K562 (cell line): ENCODE measurements around the gene ASIC1. TPM values are rescaled to one million over a fixed set of nuclear protein-coding genes. Genes with fewer than 3 reads are reported as not detected.
A peak's percentile ranks its signal among the peaks of the same experiment; 100 is the strongest.

ENCODE experiments used
- ATAC-seq: fragments of 200-7000 bp; cut with Tn5 transposase; 3 replicates; pipeline ENCODE4 v1.9.1; 2020; ENCODE audit warnings: moderate library complexity
- BruUV-seq: library from RNA; stranded (reverse); fragments of 400-500 nt; replicated peaks from 2 replicates; lab custom pipeline; 2021; lab: Mats Ljungman, UMichigan
- CTCF ChIA-PET: fragments of 300-600 bp; formaldehyde crosslinking; extraction: SDS; loops from one replicate; lab custom pipeline; 2021; ENCODE audit warnings: low intra/inter-chr PET ratio; lab: Yijun Ruan, JAX
- POLR2A ChIA-PET: fragments of 300-600, 350-650 bp; sonication (Branson Sonifier 250); formaldehyde crosslinking; extraction: SDS; loops from one replicate; lab custom pipeline; 2021; ENCODE audit warnings: antibody characterized with exemption, inconsistent platforms; lab: Yijun Ruan, JAX
- DNase-seq, 4 experiments: peaks; one replicate each; pipeline versions ENCODE4 v3.0.0 to v3.0.0-alpha.2; 2011 to 2018; ENCODE audit warnings: low spot score in 3 of 4, mixed read lengths in 3 of 4; ENCODE audit errors: extremely low read depth in 1 of 4
- FAIRE-seq: peaks from 2 replicates; lab custom pipeline; 2011; peaks lifted over from hg19 to GRCh38; lab: Jason Lieb, UNC
- H2AFZ ChIP-seq: 2 replicates; pipeline ENCODE4 v1.6.0; 2011; ENCODE audit warnings: low read depth, low read length, control low read depth, inconsistent platforms
- H3K27ac ChIP-seq: fragments of 200-600 bp; 3 replicates; pipeline ENCODE4 v1.8.0; 2011; ENCODE audit warnings: low read depth, mild to moderate bottlenecking, control low read depth, inconsistent platforms, low read length, moderate library complexity, mixed read lengths; ENCODE audit errors: extremely low read depth
- H3K27me3 ChIP-seq, 2 experiments: fragments of 300-600 bp in 1 of 2; 2 replicates in 1 of 2; 3 replicates in 1 of 2; pipeline versions ENCODE4 v1.6.0 to v1.8.0; 2011; ENCODE audit warnings: inconsistent platforms in 2 of 2, low read length in 2 of 2, mild to moderate bottlenecking in 1 of 2, mixed read lengths in 1 of 2, moderate library complexity in 1 of 2; ENCODE audit not compliant: control insufficient read depth in 2 of 2, insufficient read depth in 2 of 2
- H3K36me3 ChIP-seq: fragments of 300-600 bp; 3 replicates; pipeline ENCODE4 v1.8.0; 2011; ENCODE audit warnings: mild to moderate bottlenecking, low read length, inconsistent platforms; ENCODE audit not compliant: control insufficient read depth, insufficient read depth
- H3K4me1 ChIP-seq, 2 experiments: fragments of 200-600 bp in 1 of 2; replicated peaks in 1 of 2; 2 replicates in 1 of 2; 3 replicates in 1 of 2; pipeline versions ENCODE4 v1.5.1 to v1.8.0; 2011; ENCODE audit warnings: inconsistent platforms in 2 of 2, low read length in 2 of 2, mild to moderate bottlenecking in 1 of 2, mixed read lengths in 1 of 2, moderate library complexity in 1 of 2; ENCODE audit not compliant: control insufficient read depth in 2 of 2, insufficient read depth in 2 of 2
- H3K4me2 ChIP-seq: 2 replicates; pipeline ENCODE4 v1.6.1; 2011; ENCODE audit warnings: low read length, control low read depth, inconsistent platforms, mixed read lengths; ENCODE audit not compliant: insufficient read depth
- H3K4me3 ChIP-seq: fragments of 200-600 bp; sonication (generic), shearing (Covaris generic); 2 replicates; pipeline ENCODE4 v1.5.1; 2016; ENCODE audit warnings: control low read depth, inconsistent platforms
- H3K79me2 ChIP-seq: fragments of 200-600 bp; 3 replicates; pipeline ENCODE4 v1.8.0; 2011; ENCODE audit warnings: low read length, inconsistent platforms; ENCODE audit not compliant: control insufficient read depth, insufficient read depth
- H3K9ac ChIP-seq, 2 experiments: 2 replicates each; pipeline versions ENCODE4 v1.6.0 to v1.6.1; 2011; ENCODE audit warnings: low read depth in 2 of 2, low read length in 2 of 2, control low read depth in 1 of 2, inconsistent platforms in 1 of 2, mild to moderate bottlenecking in 1 of 2, mixed read lengths in 1 of 2; ENCODE audit not compliant: insufficient read depth in 1 of 2
- H3K9me1 ChIP-seq: one replicate; pipeline ENCODE4 v1.6.0; 2011; ENCODE audit warnings: inconsistent platforms, mild to moderate bottlenecking, low read length, moderate library complexity; ENCODE audit not compliant: control insufficient read depth, insufficient read depth
- H3K9me3 ChIP-seq: replicated peaks from 2 replicates; pipeline ENCODE4 v1.5.1; 2011; ENCODE audit warnings: low read depth, low read length, inconsistent platforms; ENCODE audit not compliant: control insufficient read depth, insufficient read depth
- H4K20me1 ChIP-seq: replicated peaks from 2 replicates; pipeline ENCODE4 v1.6.1; 2011; ENCODE audit warnings: low read length, inconsistent platforms, mixed read lengths; ENCODE audit not compliant: control insufficient read depth, insufficient read depth
- BDP1 ChIP-seq: IDR thresholded peaks from 3 replicates; pipeline ENCODE4 v1.6.1; 2011; ENCODE audit not compliant: insufficient read length, insufficient read depth
- CEBPB ChIP-seq: fragments of 450-650 bp; IDR thresholded peaks from 2 replicates; pipeline ENCODE4 v1.6.1; 2016; ENCODE audit warnings: missing genetic modification characterization, missing compliant biosample characterization
- FIP1L1 ChIP-seq: fragments of 200-400 bp; formaldehyde crosslinking; IDR thresholded peaks from 2 replicates; pipeline ENCODE4 v1.6.1; 2018; ENCODE audit warnings: mild to moderate bottlenecking, low read depth, low read length; ENCODE audit not compliant: poor library complexity, severe bottlenecking
- FOSL1 ChIP-seq: fragments of 200-800 bp; sonication (Bioruptor generic); conservative IDR thresholded peaks from 2 replicates; pipeline ENCODE4 v1.6.1; 2016; ENCODE audit warnings: missing genetic modification characterization, missing compliant biosample characterization
- FOXJ3 ChIP-seq: sonication (generic); formaldehyde crosslinking; IDR thresholded peaks from 2 replicates; pipeline ENCODE4 v1.4.0; 2020; ENCODE audit warnings: mild to moderate bottlenecking, missing genetic modification reagents
- IRF1 ChIP-seq: sonication (generic); formaldehyde crosslinking; IDR thresholded peaks from 2 replicates; pipeline ENCODE4 v1.8.0; 2022; ENCODE audit warnings: missing genetic modification reagents, mild to moderate bottlenecking, borderline replicate concordance
- NFRKB ChIP-seq: fragments of 450-650 bp; IDR thresholded peaks from 2 replicates; pipeline ENCODE4 v1.6.1; 2016; ENCODE audit warnings: low read depth
- PRDM10 ChIP-seq: fragments of 450-650 bp; IDR thresholded peaks from 2 replicates; pipeline ENCODE4 v1.6.1; 2018; ENCODE audit not compliant: partially characterized antibody
- RAD51 ChIP-seq: fragments of 450-650 bp; IDR thresholded peaks from 2 replicates; pipeline ENCODE4 v1.7.1; 2016; ENCODE audit warnings: low read depth, mild to moderate bottlenecking, borderline replicate concordance
- RBFOX2 ChIP-seq: fragments of 200-400 bp; formaldehyde crosslinking; IDR thresholded peaks from 2 replicates; pipeline ENCODE4 v1.6.1; 2017; ENCODE audit warnings: low read depth, mild to moderate bottlenecking, low read length, moderate library complexity
- SMC3 ChIP-seq: conservative IDR thresholded peaks from 2 replicates; pipeline ENCODE4 v1.6.1; 2011; ENCODE audit warnings: low read depth, low read length, improper control_type of control experiment; ENCODE audit not compliant: insufficient read depth
- ZNF655 ChIP-seq: fragments of 250-450 bp; sonication (Bioruptor Pico); IDR thresholded peaks from 2 replicates; pipeline ENCODE4 v1.5.0; 2021
- WGBS: fragments of 100-300 bp; shearing (Covaris generic); methylation state at CpG from one replicate; pipeline ENCODE4 v1.1.6; 2016; ENCODE audit warnings: low coverage, mixed read lengths; ENCODE audit not compliant: insufficient coverage; ENCODE audit errors: missing lambda C conversion rate; 5-methylcytosine and 5-hydroxymethylcytosine counted together
- in situ Hi-C: fragments of 300-500 bp; cut with MboI; formaldehyde crosslinking; loops from 4 replicates; pipeline ENCODE4 v1.15.0; 2018; ENCODE audit warnings: inconsistent platforms, mixed read lengths
- intact Hi-C: fragments of 100-400 bp; cut with micrococcal nuclease; formaldehyde crosslinking; loops from 2 replicates; pipeline ENCODE4 v1.14.2; 2022
- polyA plus RNA-seq, 8 experiments: library from polyadenylated mRNA; depleted of rRNA in 4 of 8; stranded (reverse) in 5 of 8; unstranded in 3 of 8; fragments of >200 nt; fragmentation: Nextera tagmentation in 2 of 8; fragmentation: Illumina TruSeq in 1 of 8; extraction: Ambion mirVana in 2 of 8; extraction: Trizol in 1 of 8; gene quantifications; 2 replicates each; pipeline versions ENCODE4 v1.2.1 to v1.2.3, GENCODE V29; 2011 to 2014; ENCODE audit warnings: inconsistent platforms in 1 of 8, missing spikeins in 1 of 8
- total RNA-seq, 7 experiments: library from RNA; depleted of rRNA in 6 of 7; stranded (reverse); fragments of >200 nt in 6 of 7; fragmentation: Illumina TruSeq in 2 of 7; extraction: Trizol in 2 of 7; gene quantifications; 2 replicates each; pipeline versions ENCODE4 v1.2.1 to v1.2.3, GENCODE V29; 2011 to 2021; ENCODE audit warnings: low replicate concordance in 1 of 7
- TF ChIP-seq, protein P1 (sequence below): sonication (generic); formaldehyde crosslinking; IDR thresholded peaks from 2 replicates; pipeline ENCODE4 v1.8.0; 2022; ENCODE audit warnings: mild to moderate bottlenecking, missing genetic modification reagents, borderline replicate concordance

The ASIC1 gene
- total and polyA plus RNA-seq, 9 of the 15 experiments (the other 6 are each of a cell fraction or from before 2014, with no cell fraction given) = 0.01 to 1.7 (median 0.45) TPM

GRCh38 chr12:50081096-50081808 is 23.9 kb downstream of the ASIC1 start:
- no peaks in the 10 kb centered on the region for H3K9me1 ChIP-seq
- H3K4me3 ChIP-seq = no peak overlapping the region
- ATAC-seq = no peak
- POLR2A ChIA-PET = interaction anchor here (0.6 to 1.1 kb wide), 3 partner anchors 42 to 86 kb away, joined by 3 to 4 read pairs (median 4); partner anchors contain the start of gene CERS5
- intact Hi-C loops (no loop called here), in situ Hi-C loops (loop anchor here (5.0 kb wide), 1 partner anchor 96 kb away; no protein-coding TSS in a partner anchor)
- peak in 2 of 4 experiments; percentile 65 to 69 for DNase-seq
- H3K36me3 ChIP-seq = peaks cover 4% of the 10 kb centered on the region; the same call in 2 of the 3 replicates
- WGBS = 17% methylated on average over 29 of the region's 46 CpGs
- H3K27me3 ChIP-seq = no peaks in the 10 kb centered on the region
- CTCF ChIA-PET = no interaction called here
- peak overlapping the region in 1 of 2 experiments; percentile 66; a peak in 2 of 4 replicates for H3K9ac ChIP-seq
- peaks cover 5% of the 10 kb centered on the region for H4K20me1 ChIP-seq
- no peak overlapping the region; the same call in 1 of the 2 replicates for H3K4me2 ChIP-seq
- no peak overlapping the region for H3K27ac ChIP-seq
- no peak for FAIRE-seq
- BruUV-seq = no TSS peak
- H2AFZ ChIP-seq = peak overlapping the region; percentile 73; the same call in 1 of the 2 replicates
- peaks cover 10 to 21% of the 10 kb centered on the region in 2 experiments; a peak in 4 of 5 replicates for H3K4me1 ChIP-seq
- no peaks in the 10 kb centered on the region for H3K9me3 ChIP-seq
- H3K79me2 ChIP-seq = peaks cover 10% of the 10 kb centered on the region
- TF ChIP-seq PRDM10 = no peak
- no peak for TF ChIP-seq BDP1
- no peak for TF ChIP-seq FOXJ3 (CRISPR knock-in tag)
- TF ChIP-seq, protein P1, sequence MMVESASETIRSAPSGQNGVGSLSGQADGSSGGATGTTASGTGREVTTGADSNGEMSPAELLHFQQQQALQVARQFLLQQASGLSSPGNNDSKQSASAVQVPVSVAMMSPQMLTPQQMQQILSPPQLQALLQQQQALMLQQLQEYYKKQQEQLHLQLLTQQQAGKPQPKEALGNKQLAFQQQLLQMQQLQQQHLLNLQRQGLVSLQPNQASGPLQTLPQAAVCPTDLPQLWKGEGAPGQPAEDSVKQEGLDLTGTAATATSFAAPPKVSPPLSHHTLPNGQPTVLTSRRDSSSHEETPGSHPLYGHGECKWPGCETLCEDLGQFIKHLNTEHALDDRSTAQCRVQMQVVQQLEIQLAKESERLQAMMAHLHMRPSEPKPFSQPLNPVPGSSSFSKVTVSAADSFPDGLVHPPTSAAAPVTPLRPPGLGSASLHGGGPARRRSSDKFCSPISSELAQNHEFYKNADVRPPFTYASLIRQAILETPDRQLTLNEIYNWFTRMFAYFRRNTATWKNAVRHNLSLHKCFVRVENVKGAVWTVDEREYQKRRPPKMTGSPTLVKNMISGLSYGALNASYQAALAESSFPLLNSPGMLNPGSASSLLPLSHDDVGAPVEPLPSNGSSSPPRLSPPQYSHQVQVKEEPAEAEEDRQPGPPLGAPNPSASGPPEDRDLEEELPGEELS (CRISPR knock-in tag) = no peak
- no peak for TF ChIP-seq CEBPB (tag)
- TF ChIP-seq SMC3 = no peak
- TF ChIP-seq RAD51 = peak; percentile 14; the same call in 1 of the 2 replicates
- no peak for TF ChIP-seq NFRKB
- TF ChIP-seq ZNF655 (CRISPR knock-in tag) = no peak
- no peak for TF ChIP-seq FIP1L1
- 0 out of 2 replicates have a peak, but pooled peaks have one; percentile 23 for TF ChIP-seq RBFOX2
- no peak for TF ChIP-seq FOSL1 (tag)
- TF ChIP-seq IRF1 = no peak
